Calu3 (cell line): ENCODE measurements around the gene FAM222A. TPM values are rescaled to one million over a fixed set of nuclear protein-coding genes. Genes with fewer than 3 reads are reported as not detected.

ENCODE experiments used
- BruUV-seq: library from RNA; stranded (reverse); fragments of 400-500 nt; replicated peaks from 2 replicates; lab custom pipeline; 2021; lab: Mats Ljungman, UMichigan
- CTCF ChIA-PET: fragments of 300-600 bp; sonication (Branson Sonifier 250); formaldehyde crosslinking; loops from one replicate; lab custom pipeline; 2022; ENCODE audit warnings: antibody characterized with exemption; lab: Charles Lee
- DNase-seq: peaks from one replicate; pipeline ENCODE4 v3.0.0; 2022
- H3K27ac Mint-ChIP-seq: one replicate; pipeline ENCODE4 v1.8.0; 2022; ENCODE audit warnings: mixed read lengths; ENCODE audit not compliant: unreplicated experiment
- H3K27me3 Mint-ChIP-seq: one replicate; pipeline ENCODE4 v1.8.0; 2022; ENCODE audit warnings: mixed read lengths; ENCODE audit not compliant: unreplicated experiment
- H3K36me3 Mint-ChIP-seq: one replicate; pipeline ENCODE4 v1.8.0; 2022; ENCODE audit warnings: mild to moderate bottlenecking, moderate library complexity, mixed read lengths; ENCODE audit not compliant: insufficient read depth, unreplicated experiment
- H3K4me1 Mint-ChIP-seq: one replicate; pipeline ENCODE4 v1.8.0; 2022; ENCODE audit warnings: mild to moderate bottlenecking, low read depth, mixed read lengths; ENCODE audit not compliant: unreplicated experiment
- H3K4me3 Mint-ChIP-seq: one replicate; pipeline ENCODE4 v1.8.0; 2022; ENCODE audit warnings: mild to moderate bottlenecking, low read depth, moderate library complexity, mixed read lengths; ENCODE audit not compliant: unreplicated experiment
- H3K9me3 Mint-ChIP-seq: one replicate; pipeline ENCODE4 v1.8.0; 2022; ENCODE audit warnings: low read depth, mixed read lengths; ENCODE audit not compliant: unreplicated experiment
- CTCF ChIP-seq: fragments of 200-600 bp; IDR thresholded peaks from one replicate; pipeline ENCODE4 v1.8.0; 2022; ENCODE audit warnings: antibody characterized with exemption; ENCODE audit not compliant: unreplicated experiment
- intact Hi-C: fragments of 100-400 bp; cut with micrococcal nuclease; formaldehyde crosslinking; loops from one replicate; pipeline ENCODE4 v1.10.0; 2022; ENCODE audit not compliant: unreplicated experiment
- total RNA-seq: library from RNA; stranded (reverse); gene quantifications from 2 replicates; pipeline ENCODE4 v1.2.3, GENCODE V29; 2022

Gene FAM222A
- total RNA-seq, 1 experiment from 2014 or later, result 2.4 TPM

DNA sequence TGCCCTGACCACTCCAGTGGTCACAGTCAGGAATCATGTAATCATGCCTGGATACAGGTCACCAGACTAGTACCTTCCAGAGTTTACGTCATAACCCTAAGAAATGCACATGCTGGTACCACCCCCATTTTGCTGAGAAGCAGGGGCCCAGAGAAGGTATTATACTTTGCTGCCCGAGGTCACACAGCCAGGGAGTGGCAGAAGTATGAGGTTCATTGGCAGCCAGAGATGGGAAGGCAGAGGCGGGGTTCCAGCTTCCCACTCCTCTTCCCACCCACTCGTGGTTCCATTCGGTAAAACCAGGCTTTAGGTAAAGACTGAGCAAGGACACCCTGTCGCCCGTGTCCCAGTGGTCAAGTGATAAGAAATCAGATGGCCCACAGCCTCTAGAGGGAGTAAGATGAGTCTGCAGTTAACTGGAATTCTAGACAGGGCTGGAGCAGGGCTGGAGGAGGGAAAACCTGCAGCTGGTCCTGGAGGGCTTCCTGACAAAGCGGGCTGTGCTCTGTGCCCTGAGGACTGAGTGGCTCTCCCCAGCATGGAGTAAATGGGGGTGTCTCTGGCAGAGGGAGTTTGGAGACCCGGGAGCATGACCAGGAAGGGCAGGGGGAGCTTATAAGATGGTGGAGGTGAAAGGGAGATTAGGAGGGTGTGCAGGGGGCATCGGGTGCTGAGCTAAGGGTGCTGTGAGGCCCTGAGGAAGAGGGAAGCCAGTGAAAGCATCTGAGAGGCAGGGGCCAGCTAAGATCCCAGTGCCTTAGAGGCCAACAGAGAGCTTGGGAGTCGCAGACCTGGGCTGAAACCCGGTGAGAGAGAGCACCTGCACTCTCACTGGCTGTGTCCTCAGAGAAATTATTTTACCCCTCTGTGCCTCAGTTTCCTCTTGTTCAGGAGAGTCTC, 5.7 kb downstream of the FAM222A start:
- Mint-ChIP-seq H3K27me3 (peaks cover 30% of the 10 kb centered on the region), H3K4me1 (peaks cover 8% of the 10 kb centered on the region)

GRCh38 chr12:109720152-109720856, 6.7 kb downstream of the FAM222A start:
- Mint-ChIP-seq H3K27ac (no peak overlapping the region), H3K27me3 (peaks cover 35% of the 10 kb centered on the region)
- CTCF ChIA-PET, result interaction anchor here (1.7 to 2.6 kb wide), 2 partner anchors 54 to 122 kb away, joined by 5 to 9 read pairs; no protein-coding TSS in a partner anchor

More for the DNA sequence above, 5.7 kb downstream of the FAM222A start:
- H3K9me3 Mint-ChIP-seq, result no peaks in the 10 kb centered on the region
- H3K4me3 Mint-ChIP-seq, result no peak overlapping the region
- no TSS peak for BruUV-seq
- intact Hi-C loops, result loop anchor here (2.0 kb wide), 2 partner anchors 35 to 53 kb away; no protein-coding TSS in a partner anchor
- CTCF ChIA-PET, result interaction anchor here (1.7 to 2.6 kb wide), 2 partner anchors 55 to 122 kb away, joined by 5 to 9 read pairs; no protein-coding TSS in a partner anchor
- H3K36me3 Mint-ChIP-seq, result peaks cover 7% of the 10 kb centered on the region
- TF ChIP-seq CTCF, result no peak
- DNase-seq, result no peak
- no peak overlapping the region for H3K27ac Mint-ChIP-seq

GRCh38 chr12:109720857-109721189, 7.2 kb downstream of the FAM222A start:
- Mint-ChIP-seq H3K4me3 (no peak overlapping the region), H3K36me3 (no peaks in the 10 kb centered on the region), H3K4me1 (peaks cover 8% of the 10 kb centered on the region), H3K27me3 (peaks cover 35% of the 10 kb centered on the region), H3K9me3 (no peaks in the 10 kb centered on the region), H3K27ac (no peak overlapping the region)
- TF ChIP-seq CTCF, result no peak
- BruUV-seq, result no TSS peak
- intact Hi-C loops, result no loop called here
- CTCF ChIA-PET, result no interaction called here
- DNase-seq, result no peak

More at GRCh38 chr12:109720152-109720856, 6.7 kb downstream of the FAM222A start:
- peaks cover 8% of the 10 kb centered on the region for H3K4me1 Mint-ChIP-seq
- TF ChIP-seq CTCF, result no peak
- H3K4me3 Mint-ChIP-seq, result no peak overlapping the region
- H3K9me3 Mint-ChIP-seq, result no peaks in the 10 kb centered on the region
- intact Hi-C loops, result no loop called here
- DNase-seq, result no peak
- no TSS peak for BruUV-seq
- no peaks in the 10 kb centered on the region for H3K36me3 Mint-ChIP-seq

GRCh38 chr12:109721276-109721675, 7.7 kb downstream of the FAM222A start:
- peaks cover 31% of the 10 kb centered on the region for H3K27me3 Mint-ChIP-seq
- intact Hi-C loops, result no loop called here
- no peak for DNase-seq
- no peak overlapping the region for H3K27ac Mint-ChIP-seq
- no peaks in the 10 kb centered on the region for H3K9me3 Mint-ChIP-seq
- CTCF ChIA-PET, result interaction anchor here (0.5 to 0.7 kb wide), 3 partner anchors 52 to 102 kb away, joined by 4 to 6 read pairs (median 6); no protein-coding TSS in a partner anchor
- no TSS peak for BruUV-seq
- H3K4me3 Mint-ChIP-seq, result no peak overlapping the region
- TF ChIP-seq CTCF, result no peak
- H3K4me1 Mint-ChIP-seq, result peaks cover 8% of the 10 kb centered on the region
- no peaks in the 10 kb centered on the region for H3K36me3 Mint-ChIP-seq
